ENCODE data around the gene GPN2. TPM values are rescaled to one million over a fixed set of nuclear protein-coding genes. Genes with fewer than 3 reads are reported as not detected.

Gene GPN2
- total RNA-seq, 1 experiment from 2014 or later, result 30.6 TPM

DNA sequence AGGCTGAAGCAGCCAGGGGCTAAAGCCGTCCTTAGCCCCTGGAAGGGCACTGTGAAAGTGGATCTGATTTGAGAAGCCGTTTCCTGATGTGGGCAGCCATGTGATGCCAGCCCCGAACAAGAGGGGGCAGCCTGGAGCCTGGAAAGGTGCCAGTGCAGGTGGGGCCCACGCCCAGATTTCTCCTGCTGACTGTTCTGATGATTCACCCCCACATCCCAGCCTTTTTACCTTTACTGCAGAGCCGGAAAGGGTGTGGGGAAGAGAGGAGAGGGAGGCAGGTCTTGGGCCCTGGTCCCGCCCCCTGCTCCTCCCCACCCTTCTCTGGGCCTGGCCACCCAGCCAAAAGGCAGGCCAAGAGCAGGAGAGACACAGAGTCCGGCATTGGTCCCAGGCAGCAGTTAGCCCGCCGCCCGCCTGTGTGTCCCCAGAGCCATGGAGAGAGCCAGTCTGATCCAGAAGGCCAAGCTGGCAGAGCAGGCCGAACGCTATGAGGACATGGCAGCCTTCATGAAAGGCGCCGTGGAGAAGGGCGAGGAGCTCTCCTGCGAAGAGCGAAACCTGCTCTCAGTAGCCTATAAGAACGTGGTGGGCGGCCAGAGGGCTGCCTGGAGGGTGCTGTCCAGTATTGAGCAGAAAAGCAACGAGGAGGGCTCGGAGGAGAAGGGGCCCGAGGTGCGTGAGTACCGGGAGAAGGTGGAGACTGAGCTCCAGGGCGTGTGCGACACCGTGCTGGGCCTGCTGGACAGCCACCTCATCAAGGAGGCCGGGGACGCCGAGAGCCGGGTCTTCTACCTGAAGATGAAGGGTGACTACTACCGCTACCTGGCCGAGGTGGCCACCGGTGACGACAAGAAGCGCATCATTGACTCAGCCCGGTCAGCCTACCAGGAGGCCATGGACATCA lies 27.1 kb downstream of the GPN2 start, which contains the start of gene SFN:
Gene SFN, plus strand, starts transcription at position 369 of the 904 bp plus-strand sequence. Its CDS starts 64 bp downstream, at position 433.
- POLR2A ChIA-PET (ENCODE audit: unreplicated experiment), result interaction anchor here (0.7 to 3.2 kb wide), 3 partner anchors 10 to 63 kb away, joined by 4 to 42 read pairs (median 9); no protein-coding TSS in a partner anchor
- peak within 1 kb of the TSS; percentile 100 for H3K27ac ChIP-seq
- no peak within 1 kb of the TSS for H2AFZ ChIP-seq
- CTCF ChIA-PET, result interaction anchor here (0.8 to 2.0 kb wide), 3 partner anchors 14 to 185 kb away, joined by 3 to 9 read pairs (median 4); no protein-coding TSS in a partner anchor
- intact Hi-C loops (cut with micrococcal nuclease; ENCODE audit: unreplicated experiment), result loop anchor here (1.0 to 10.0 kb wide), 5 partner anchors 10 to 508 kb away; partner anchors contain the start of genes ARID1A and CRYBG2
- DNase-seq, result peak; percentile 90 to 93
- H3K4me3 ChIP-seq, result peak within 1 kb of the TSS; percentile 85
- TSS peak; percentile 88 for BruUV-seq (replicated peaks)
- H3K9me3 ChIP-seq (ENCODE audit: insufficient read depth, low read depth), result no peaks in the 10 kb centered on the region
- H3K4me1 ChIP-seq (replicated peaks; ENCODE audit: insufficient read depth), result peaks cover 67% of the 10 kb centered on the region
- H3K9me2 ChIP-seq (ENCODE audit: insufficient read depth), result no peaks in the 10 kb centered on the region
- no peak for TF ChIP-seq EZH2 (IDR thresholded peaks at IDR 0.05; ENCODE audit: low read depth)
- TF ChIP-seq, protein P1, sequence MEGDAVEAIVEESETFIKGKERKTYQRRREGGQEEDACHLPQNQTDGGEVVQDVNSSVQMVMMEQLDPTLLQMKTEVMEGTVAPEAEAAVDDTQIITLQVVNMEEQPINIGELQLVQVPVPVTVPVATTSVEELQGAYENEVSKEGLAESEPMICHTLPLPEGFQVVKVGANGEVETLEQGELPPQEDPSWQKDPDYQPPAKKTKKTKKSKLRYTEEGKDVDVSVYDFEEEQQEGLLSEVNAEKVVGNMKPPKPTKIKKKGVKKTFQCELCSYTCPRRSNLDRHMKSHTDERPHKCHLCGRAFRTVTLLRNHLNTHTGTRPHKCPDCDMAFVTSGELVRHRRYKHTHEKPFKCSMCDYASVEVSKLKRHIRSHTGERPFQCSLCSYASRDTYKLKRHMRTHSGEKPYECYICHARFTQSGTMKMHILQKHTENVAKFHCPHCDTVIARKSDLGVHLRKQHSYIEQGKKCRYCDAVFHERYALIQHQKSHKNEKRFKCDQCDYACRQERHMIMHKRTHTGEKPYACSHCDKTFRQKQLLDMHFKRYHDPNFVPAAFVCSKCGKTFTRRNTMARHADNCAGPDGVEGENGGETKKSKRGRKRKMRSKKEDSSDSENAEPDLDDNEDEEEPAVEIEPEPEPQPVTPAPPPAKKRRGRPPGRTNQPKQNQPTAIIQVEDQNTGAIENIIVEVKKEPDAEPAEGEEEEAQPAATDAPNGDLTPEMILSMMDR (conservative IDR thresholded peaks at IDR 0.05), result peak; percentile 76
- H3K36me3 ChIP-seq (ENCODE audit: low read depth), result no peaks in the 10 kb centered on the region
- peak within 1 kb of the TSS; percentile 87 for H3K4me2 ChIP-seq
- no peaks in the 10 kb centered on the region for H4K20me1 ChIP-seq (ENCODE audit: insufficient read depth)
- peaks cover 60% of the 10 kb centered on the region for H3F3A ChIP-seq (ENCODE audit: insufficient read depth, low read depth)
- peaks cover 23% of the 10 kb centered on the region for H3K79me2 ChIP-seq (ENCODE audit: low read depth)
- no peaks in the 10 kb centered on the region for H3K27me3 ChIP-seq (ENCODE audit: insufficient read depth, low read depth)

DNA sequence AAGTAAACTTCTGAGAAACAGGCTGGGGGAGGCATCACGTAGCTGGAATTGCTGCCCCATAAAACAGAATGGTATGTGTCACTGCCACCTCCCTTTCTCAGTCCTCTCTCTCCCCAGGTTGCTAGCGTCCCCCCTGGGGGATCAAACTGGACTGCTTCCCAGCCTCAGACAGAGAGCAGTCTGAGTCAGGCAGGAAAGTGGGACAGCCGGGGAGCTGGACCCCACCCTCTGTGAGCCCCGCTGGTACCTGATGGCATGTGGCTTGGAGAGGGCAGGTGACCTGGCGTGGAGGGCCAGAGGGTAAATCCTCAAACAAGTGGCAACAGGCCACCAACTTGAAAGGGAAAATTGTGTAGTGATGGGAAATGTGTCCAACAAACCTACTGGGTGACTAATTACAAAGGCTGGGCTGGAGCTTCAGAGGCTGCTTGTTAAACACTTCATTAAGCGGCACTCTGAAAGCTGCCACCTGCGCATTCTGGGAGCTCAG lies 28.1 kb downstream of the GPN2 start:
- Histone ChIP-seq H3K9me3 (ENCODE audit: insufficient read depth, low read depth) (no peaks in the 10 kb centered on the region), H3K36me3 (ENCODE audit: low read depth) (no peaks in the 10 kb centered on the region), H4K20me1 (ENCODE audit: insufficient read depth) (no peaks in the 10 kb centered on the region), H3K79me2 (ENCODE audit: low read depth) (peaks cover 23% of the 10 kb centered on the region), H3K4me1 (replicated peaks; ENCODE audit: insufficient read depth) (peaks cover 67% of the 10 kb centered on the region), H3K4me2 (peak overlapping the region; percentile 87), H3K9me2 (ENCODE audit: insufficient read depth) (no peaks in the 10 kb centered on the region), H3K4me3 (peak overlapping the region; percentile 47; the same call in 1 of the 2 replicates), H3K27ac (peak overlapping the region; percentile 100), H3F3A (ENCODE audit: insufficient read depth, low read depth) (peaks cover 51% of the 10 kb centered on the region), H2AFZ (no peak overlapping the region), H3K27me3 (ENCODE audit: insufficient read depth, low read depth) (no peaks in the 10 kb centered on the region)
- BruUV-seq (replicated peaks), result no TSS peak
- TF ChIP-seq, protein P1 (conservative IDR thresholded peaks at IDR 0.05), result no peak
- no peak for TF ChIP-seq EZH2 (IDR thresholded peaks at IDR 0.05; ENCODE audit: low read depth)
- ChIA-PET CTCF (interaction anchor here (0.8 to 4.4 kb wide), 3 partner anchors 12 to 184 kb away, joined by 3 to 18 read pairs (median 4); no protein-coding TSS in a partner anchor), POLR2A (ENCODE audit: unreplicated experiment) (interaction anchor here (0.6 to 2.1 kb wide), 7 partner anchors 11 to 332 kb away, joined by 3 to 13 read pairs (median 5); partner anchors contain the start of gene RPS6KA1)
- intact Hi-C loops (cut with micrococcal nuclease; ENCODE audit: unreplicated experiment), result loop anchor here (1.0 to 10.0 kb wide), 3 partner anchors 9 to 507 kb away; partner anchors contain the start of genes ARID1A and CRYBG2
- DNase-seq, result peak; percentile 87 to 89

DNA sequence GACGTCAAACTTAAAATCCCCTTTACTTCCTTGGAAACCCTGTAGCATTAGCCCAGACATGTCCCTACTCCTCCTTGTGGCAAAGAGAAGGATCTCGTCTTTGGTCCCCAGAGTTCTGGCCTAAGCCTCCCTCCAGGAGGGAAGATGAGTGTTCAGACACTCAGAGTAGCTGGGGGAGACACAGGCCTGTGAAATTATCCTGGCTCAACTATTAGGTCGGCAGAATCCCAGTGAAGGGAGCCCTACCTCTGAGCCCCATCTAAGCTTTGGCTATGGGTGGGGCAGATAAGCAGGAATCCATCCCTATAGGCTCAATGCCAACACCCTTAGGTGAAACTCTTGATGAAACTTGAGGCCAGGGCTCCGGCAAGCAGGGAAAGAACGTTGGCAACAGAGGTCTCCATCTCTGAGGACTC lies 28.8 kb downstream of the GPN2 start:
- H3K27ac ChIP-seq, result peak overlapping the region; percentile 100
- H2AFZ ChIP-seq, result no peak overlapping the region
- TF ChIP-seq, protein P1 (conservative IDR thresholded peaks at IDR 0.05), result no peak; the same call in 1 of the 2 replicates
- TF ChIP-seq EZH2 (IDR thresholded peaks at IDR 0.05; ENCODE audit: low read depth), result no peak
- ChIA-PET CTCF (interaction anchor here (4.4 kb wide), 1 partner anchor 12 kb away, joined by 18 read pairs; no protein-coding TSS in a partner anchor), POLR2A (ENCODE audit: unreplicated experiment) (interaction anchor here (0.6 to 1.4 kb wide), 4 partner anchors 12 to 332 kb away, joined by 3 to 13 read pairs (median 6); partner anchors contain the start of gene RPS6KA1)
- no peaks in the 10 kb centered on the region for H3K36me3 ChIP-seq (ENCODE audit: low read depth)
- H3K4me1 ChIP-seq (replicated peaks; ENCODE audit: insufficient read depth), result peaks cover 72% of the 10 kb centered on the region
- H4K20me1 ChIP-seq (ENCODE audit: insufficient read depth), result no peaks in the 10 kb centered on the region
- H3F3A ChIP-seq (ENCODE audit: insufficient read depth, low read depth), result peaks cover 51% of the 10 kb centered on the region
- no peaks in the 10 kb centered on the region for H3K27me3 ChIP-seq (ENCODE audit: insufficient read depth, low read depth)
- peaks cover 23% of the 10 kb centered on the region for H3K79me2 ChIP-seq (ENCODE audit: low read depth)
- no peaks in the 10 kb centered on the region for H3K9me3 ChIP-seq (ENCODE audit: insufficient read depth, low read depth)
- no TSS peak for BruUV-seq (replicated peaks)
- intact Hi-C loops (cut with micrococcal nuclease; ENCODE audit: unreplicated experiment), result loop anchor here (10.0 kb wide), 2 partner anchors 166 to 506 kb away; partner anchors contain the start of genes ARID1A and CRYBG2
- H3K4me2 ChIP-seq, result peak overlapping the region; percentile 87
- DNase-seq, result peak; percentile 71 to 84
- H3K9me2 ChIP-seq (ENCODE audit: insufficient read depth), result no peaks in the 10 kb centered on the region
- H3K4me3 ChIP-seq, result no peak overlapping the region

Measured in PC-9 (cell line).